GM19463 (cell line): ENCODE results near the gene DOC2A.
A peak's percentile ranks its signal among the peaks of the same experiment; 100 is the strongest.
"Not testable (repeated sequence)": the region's sequence is repeated elsewhere in the genome, so short reads cannot be mapped to it uniquely, and the experiment has no call there.

ENCODE experiments used
- ATAC-seq: cut with Tn5 transposase; IDR thresholded peaks from one replicate; pipeline ENCODE4 v1.9.1; 2021; ENCODE audit warnings: mild to moderate bottlenecking, moderate library complexity; ENCODE audit not compliant: unreplicated experiment

DOC2A gene

GRCh38 chr16:29973384-29974246, 37.2 kb downstream of the DOC2A start, which contains the start of gene TAOK2:
Gene TAOK2, plus strand, starts transcription at chr16:29973868. Its CDS starts 3,905 bp downstream, at chr16:29977773.
- ATAC-seq = peak; percentile 87

- no peak for ATAC-seq
These were observed 37.8 kb downstream of the DOC2A start for GRCh38 chr16:29972992-29973383.

GRCh38 chr16:29972500-29972899, 38.3 kb downstream of the DOC2A start:
- ATAC-seq = no peak

GRCh38 chr16:29971304-29971703, 39.5 kb downstream of the DOC2A start:
- no peak for ATAC-seq

- no peak for ATAC-seq
These were observed 42.6 kb downstream of the DOC2A start for GRCh38 chr16:29968205-29968604.

- no peak for ATAC-seq
These were observed 47.6 kb downstream of the DOC2A start for GRCh38 chr16:29963021-29963743.

GRCh38 chr16:29962344-29962994, 48.4 kb downstream of the DOC2A start:
- ATAC-seq = no peak

GRCh38 chr16:29961479-29962343, 49.1 kb downstream of the DOC2A start, which contains the start of gene TMEM219:
Gene TMEM219, plus strand, starts transcription at chr16:29962079. Its CDS starts 1,065 bp downstream, at chr16:29963144.
- peak; percentile 90 for ATAC-seq

GRCh38 chr16:29961127-29961478, 49.7 kb downstream of the DOC2A start:
- ATAC-seq = no peak

GRCh38 chr16:29959821-29960220, 51.0 kb downstream of the DOC2A start:
- ATAC-seq = not testable (repeated sequence)

- no peak for ATAC-seq
These were observed 51.5 kb downstream of the DOC2A start for GRCh38 chr16:29959293-29959692.

- ATAC-seq = no peak
These were observed 52.1 kb downstream of the DOC2A start for GRCh38 chr16:29958756-29959155.
